GM04504 (cell line): Measurements from ENCODE around the gene GAL3ST1.

Experiments
- DNase-seq: peaks from one replicate; pipeline ENCODE4 v3.0.0-alpha.2; 2012; ENCODE audit warnings: low read depth

Gene GAL3ST1

DNA sequence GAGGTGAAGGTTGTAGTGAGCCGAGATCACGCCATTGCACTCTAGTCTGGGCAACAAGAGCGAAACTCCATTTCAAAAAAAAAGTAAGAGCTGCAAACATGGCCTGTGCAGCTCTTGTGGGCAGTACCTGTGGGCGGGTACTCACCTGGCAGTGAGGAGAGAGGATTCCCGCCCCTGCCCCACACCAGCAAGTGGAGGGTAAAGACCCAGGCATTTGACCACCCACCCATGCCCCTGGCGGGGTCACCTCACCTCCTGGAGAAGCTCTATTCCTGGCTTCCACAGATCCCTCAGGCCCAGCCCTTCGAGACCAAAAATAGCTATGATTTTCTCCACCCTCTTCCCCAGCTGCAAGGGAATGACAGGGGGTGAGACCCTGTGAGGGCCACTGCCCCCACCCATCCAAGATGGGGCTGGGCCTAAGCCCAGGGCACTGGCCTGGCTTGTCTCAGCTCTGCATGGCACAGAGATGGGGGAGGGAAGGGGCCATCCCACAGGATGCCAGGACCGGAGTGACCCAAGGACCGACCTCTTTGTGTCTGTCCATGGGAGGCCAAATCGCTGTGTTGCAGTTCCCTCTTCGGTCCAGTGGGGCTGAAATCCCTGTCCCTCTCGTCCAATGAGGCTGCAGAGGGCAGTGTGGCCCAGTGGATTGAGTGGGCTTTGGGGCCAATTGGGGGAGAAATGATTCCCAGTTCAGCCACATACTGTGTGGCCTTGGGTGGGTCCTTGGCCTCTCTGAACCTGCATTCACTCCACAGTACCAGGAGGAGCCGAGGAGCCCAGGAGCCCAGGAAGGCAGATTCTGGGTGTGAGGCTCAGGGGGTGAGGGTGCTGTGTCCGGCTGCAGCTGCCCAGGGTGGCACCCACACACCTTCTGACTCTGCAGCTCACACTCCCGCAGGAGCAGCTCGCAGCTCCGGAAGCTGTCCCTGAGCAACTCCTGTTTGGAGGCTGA, 42.5 kb downstream of the GAL3ST1 start:
- no peak for DNase-seq

DNA sequence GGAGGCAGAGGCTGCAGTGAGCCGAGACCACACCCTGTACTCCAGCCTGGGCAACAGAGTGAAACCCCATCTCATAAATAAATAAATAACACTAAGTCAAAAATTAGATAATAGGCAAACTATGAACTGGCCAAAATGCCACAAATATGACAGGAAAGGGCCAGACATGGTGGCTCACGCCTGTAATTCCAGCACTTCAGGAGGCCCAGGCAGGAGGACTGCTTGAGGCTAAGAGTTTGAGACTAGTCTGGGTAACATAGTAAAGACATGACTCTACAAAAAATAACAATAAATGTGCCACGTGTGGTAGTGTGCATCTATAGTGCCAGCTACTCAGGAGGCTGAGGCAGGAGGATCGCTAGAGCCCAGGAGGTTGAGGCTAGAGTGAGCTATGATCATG, 47.8 kb downstream of the GAL3ST1 start:
- DNase-seq = no peak

DNA sequence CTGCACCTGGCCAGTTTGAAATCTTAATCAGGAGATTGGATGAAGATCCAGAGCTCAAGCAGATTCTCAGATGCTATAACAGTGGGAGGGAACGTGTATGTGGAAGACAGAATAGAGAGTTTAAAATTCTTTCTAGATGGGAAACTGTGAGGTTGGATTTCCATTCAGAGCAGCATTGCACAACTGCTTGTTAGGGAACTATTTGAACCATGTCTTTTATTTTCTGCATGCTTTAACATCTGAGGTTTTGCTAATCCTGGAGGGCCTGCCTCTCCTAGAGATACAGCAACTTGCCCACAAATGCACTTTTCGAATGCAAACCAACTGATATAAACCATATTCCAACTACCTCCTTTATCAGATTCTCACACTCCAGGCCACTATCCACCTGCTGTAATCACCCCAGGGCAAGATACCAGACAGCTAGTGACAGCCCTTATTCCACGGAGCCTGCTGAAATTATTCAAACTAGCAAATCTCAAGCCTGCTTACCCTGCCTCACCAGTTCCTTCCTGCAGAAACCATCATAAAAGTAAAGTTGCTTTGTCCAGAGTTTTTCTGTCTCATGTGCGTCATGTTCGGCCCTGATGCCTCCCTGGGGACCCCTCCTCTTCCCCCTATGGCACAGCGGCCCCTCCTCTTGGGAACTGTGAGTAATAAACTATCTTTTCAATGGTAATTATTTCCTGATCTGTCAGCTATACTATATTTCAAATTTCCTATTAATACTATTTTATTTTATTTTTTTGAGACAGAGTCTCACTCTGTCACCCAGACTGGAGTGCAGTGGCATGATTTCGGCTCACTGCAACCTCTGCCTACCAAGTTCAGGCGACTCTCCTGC, 50.6 kb downstream of the GAL3ST1 start:
- DNase-seq = no peak

DNA sequence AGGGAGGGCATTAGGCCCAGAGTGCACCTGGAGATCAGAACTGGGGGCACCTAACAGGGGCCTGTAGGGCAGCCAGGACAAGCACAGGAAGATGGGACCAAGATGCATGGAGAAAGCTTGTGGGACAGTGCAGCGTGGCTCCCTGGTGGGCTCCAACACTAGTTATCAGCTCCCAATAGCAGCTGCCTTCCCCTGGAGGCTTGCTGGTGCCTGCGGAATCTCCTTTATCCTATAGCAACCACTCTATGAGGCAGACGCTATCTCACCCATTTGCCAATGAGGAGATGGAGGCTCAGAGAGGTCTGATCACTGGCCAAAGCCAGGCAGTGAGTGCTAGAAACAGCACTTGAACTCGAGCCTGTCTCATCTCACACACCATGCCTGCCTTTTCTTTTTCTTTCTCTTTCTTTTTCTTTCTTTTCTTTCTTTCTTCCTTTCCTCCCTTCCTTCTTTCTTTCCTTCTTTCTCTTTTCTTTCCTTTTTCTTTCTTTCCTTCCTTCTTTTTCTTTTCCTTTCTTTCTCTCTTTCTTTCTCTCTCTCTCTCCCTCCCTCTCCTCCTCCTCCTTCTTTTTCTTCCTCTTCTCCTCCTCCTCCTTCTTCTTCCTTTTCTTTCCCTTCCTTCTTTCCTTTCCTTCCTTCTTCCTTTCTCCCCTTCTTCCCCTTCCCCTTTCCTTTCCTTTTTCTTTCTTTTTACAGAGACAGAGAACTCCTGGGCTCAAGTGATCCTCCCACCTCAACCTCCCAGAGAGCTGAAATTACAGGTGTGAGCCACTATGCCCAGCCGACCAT, 52.9 kb downstream of the GAL3ST1 start:
- no peak for DNase-seq

DNA sequence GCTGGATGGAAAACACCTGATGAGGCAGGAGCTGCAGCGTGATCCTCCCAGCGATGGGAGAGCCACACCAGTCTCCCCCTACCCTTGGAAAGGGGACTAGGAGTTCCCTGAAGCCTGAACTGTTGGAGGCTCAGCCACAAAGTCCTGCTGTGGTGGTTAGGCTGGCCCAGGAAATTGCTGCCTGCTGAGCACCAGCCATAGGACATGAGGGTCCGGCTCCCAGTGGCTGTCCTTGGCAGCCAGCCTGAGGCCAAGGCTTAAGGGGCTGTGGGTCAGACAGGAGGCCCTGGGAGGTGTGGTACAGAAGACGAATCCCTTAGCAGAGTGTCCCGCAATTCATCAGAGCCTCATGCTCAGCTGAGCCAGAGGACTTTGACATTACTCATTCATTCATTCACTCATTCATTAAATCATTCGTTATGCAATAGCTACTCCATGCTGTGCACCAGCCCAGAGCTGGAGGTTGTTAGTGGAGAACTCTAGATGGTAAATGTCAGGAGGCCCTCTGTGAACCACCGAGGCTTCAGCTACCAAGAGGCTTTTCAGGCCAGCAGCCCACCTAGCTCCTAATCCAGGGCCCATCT, 54.5 kb downstream of the GAL3ST1 start:
- DNase-seq = no peak

DNA sequence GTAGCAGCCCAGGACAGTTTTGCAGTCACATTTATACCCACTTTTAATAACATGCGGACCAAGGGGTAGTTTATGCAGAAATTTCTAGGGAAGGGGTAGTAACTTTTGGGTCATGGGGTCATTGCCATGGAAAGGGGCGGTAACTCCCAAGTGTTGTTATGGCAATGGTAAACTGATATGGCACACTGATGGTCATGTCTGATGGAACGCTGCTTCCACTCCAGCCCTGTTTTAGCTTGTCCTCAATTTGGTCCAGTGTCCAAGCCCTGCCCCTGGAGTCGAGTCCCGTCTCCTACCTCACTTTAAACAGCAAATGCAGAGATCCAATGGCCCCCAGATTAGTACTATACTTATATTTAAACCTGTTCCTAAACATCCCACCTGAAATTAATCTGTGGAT, 57.7 kb downstream of the GAL3ST1 start:
- DNase-seq = no peak

DNA sequence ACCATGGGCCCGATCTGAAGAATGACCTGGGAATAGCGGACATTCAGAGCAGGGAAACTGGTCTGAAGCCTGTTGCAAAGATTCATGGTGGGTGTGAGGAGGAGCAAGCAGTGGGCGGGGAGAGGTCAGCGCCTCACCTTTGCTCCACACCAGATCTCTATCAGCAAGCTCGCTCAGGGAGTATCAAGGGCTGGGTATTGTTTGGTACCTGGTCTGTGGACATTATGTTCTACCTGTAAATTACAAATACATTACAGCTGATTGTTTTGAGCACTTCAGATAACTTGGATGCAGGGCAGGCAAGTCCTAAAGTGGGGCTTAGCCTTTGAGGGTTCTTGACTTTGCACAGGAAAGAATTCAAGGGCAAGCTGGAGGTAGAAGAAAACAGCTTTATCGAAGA, 58.2 kb downstream of the GAL3ST1 start:
- no peak for DNase-seq

DNA sequence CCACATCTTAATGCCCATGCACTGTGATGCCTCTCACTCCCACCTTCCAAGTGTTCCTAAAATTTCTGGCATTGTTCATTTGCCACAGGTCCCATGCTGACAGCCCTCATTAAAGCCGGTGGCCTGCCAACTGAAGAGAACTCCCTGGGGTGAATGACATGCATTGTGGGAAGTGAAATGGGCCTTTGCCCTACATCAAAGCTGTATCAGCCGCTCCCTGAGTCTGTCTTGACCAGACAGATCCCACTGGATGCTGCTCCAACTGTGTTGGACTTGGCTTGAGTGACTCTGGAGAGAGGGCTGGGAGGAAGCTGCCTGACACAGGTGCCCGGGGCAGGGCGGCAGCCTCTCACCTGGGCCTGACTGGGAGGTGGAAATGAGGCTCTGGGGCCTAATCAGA, 60.2 kb downstream of the GAL3ST1 start:
- DNase-seq = no peak

DNA sequence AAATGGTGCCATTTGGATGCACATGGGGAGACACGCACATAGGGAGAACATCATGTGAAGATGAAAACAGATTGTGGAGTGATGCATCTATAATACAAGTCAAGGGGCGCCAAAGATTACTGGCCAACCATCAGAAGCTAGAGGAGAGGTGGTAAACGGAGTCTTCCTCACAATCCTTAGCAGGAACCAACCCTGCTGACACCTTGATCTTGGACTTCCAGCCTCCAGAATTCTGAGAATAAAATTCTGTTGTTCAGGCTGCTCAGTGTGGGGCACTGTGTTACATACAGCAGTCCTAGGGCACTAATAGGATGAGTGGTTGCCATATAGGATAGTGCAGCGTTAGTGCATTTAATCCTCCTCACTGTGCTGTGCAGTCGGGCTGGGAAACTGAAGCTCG, 61.0 kb downstream of the GAL3ST1 start:
- no peak for DNase-seq

DNA sequence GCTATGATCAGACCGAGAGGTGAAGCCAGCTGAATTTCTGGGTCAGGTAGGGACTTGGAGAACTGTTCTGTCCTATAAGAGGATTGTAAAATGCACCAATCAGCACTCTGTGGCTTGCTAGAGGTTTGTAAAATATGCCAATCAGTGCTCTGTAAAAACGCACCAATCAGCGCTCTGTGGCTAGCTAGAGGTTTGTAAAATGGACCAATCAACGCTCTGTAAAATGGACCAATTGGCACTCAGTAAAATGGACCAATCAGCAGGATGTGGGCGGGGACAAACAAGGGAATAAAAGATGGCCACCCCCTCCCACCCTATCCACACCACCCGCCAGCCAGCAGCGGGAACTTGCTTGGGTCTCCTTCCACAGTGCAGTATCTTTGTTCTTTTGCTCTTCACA, 62.6 kb downstream of the GAL3ST1 start:
- DNase-seq = no peak

DNA sequence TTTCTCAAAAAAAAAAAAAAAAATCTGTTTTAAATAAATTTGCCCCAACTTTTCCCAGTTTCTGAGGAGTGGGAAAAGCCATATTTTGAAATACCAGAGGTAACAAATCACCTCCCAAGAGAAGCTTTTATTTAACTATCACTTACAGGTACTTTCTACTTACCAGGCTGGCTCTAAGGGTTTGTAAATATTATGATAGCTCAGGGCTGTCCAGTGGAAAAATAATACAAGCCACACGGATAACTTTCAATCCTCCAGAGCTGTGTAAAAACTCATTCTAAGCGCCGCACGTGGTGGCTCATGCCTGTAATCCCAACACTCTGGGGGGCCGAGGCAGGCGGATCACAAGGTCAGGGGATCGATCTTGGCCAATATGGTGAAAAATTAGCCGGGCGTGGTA, 63.4 kb downstream of the GAL3ST1 start:
- no peak for DNase-seq

DNA sequence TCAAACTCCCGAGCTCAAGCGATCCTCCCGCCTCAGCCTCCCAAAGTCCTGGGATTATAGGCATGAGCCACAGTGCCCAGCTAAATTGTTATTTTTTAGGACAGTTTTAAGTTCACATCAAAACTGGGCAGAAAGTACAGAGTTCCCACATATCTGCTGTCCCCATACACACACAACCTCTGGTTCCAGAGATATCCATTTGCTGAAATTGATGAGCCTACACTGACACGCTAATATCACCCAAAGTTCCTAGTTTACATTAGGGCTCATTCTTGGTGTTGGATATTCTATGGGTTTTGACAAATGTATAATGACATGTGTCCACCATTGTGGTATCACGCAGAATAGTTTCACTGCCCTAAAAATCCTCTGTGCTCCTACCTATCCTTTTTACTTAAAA, 66.2 kb downstream of the GAL3ST1 start:
- DNase-seq = no peak

DNA sequence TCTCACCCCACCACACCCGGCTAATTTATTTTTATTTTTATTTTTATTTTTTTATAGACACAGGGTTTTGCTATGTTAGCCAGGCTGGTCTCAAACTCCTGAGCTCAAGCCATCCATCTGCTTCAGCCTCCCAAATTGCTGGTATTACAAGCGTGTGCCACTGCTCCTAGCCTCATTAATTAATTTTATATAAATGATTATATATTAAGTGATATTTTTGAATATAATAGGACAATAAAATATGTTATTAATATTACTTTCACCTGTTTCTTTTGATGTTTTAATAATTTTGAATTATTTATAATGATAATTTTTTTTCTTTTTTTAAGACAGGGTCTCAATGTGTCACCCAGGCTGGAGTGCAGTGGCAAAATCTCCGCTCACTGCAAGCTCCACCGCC, 66.8 kb downstream of the GAL3ST1 start:
- no peak for DNase-seq

DNA sequence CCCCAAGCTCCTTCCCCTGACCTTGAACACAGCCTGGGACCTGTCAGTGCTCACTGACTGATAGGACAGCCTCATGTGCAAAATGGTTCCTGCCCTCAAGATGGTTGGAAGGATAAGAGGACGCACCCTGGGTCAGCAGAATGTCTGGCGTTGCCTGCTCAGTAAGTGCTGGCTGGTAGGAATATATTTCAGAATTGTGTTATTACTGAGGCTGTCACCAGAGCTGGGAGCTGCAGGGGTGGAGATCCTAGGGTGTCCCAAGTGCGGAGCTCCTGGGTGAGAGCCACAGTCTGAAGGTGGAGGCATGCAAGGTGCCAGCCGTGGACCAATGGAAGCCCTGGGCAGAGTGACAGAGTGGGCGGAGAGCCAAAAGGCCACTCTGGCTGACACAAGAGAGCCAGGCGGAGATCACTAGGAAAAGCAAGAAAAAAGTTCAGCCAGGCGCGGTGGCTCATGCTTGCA, 67.9 kb downstream of the GAL3ST1 start:
- no peak for DNase-seq
